MG63 (cell line): ENCODE results near the gene CDC5L. TPM values are rescaled to one million over a fixed set of nuclear protein-coding genes. Genes with fewer than 3 reads are reported as not detected.

Experiments
- DNase-seq: peaks from one replicate; pipeline ENCODE4 v3.0.0-alpha.2; 2020
- H3K27me3 ChIP-seq: fragments of 250-450 bp; sonication (Bioruptor Pico); 2 replicates; pipeline ENCODE4 v1.5.1; 2020; ENCODE audit warnings: mild to moderate bottlenecking, moderate library complexity
- H3K36me3 ChIP-seq: fragments of 250-450 bp; sonication (Bioruptor Pico); 2 replicates; pipeline ENCODE4 v1.5.1; 2020; ENCODE audit warnings: mild to moderate bottlenecking, moderate library complexity
- H3K4me3 ChIP-seq: fragments of 250-450 bp; sonication (Bioruptor Pico); 2 replicates; pipeline ENCODE4 v1.5.1; 2020; ENCODE audit warnings: mild to moderate bottlenecking, moderate library complexity
- H3K9me3 ChIP-seq: fragments of 250-450 bp; sonication (Bioruptor Pico); 2 replicates; pipeline ENCODE4 v1.5.1; 2020; ENCODE audit warnings: mild to moderate bottlenecking, moderate library complexity
- total RNA-seq: library from RNA; depleted of rRNA; stranded (reverse); fragments of >200 nt; shearing (Covaris generic); gene quantifications from 2 replicates; pipeline ENCODE4 v1.2.3, GENCODE V29; 2014; ENCODE audit warnings: low replicate concordance; rRNA removed

CDC5L gene
- total RNA-seq, 1 experiment from 2014 or later = 89.6 TPM

- peak; percentile 97 for DNase-seq
- Histone ChIP-seq H3K4me3 (peak overlapping the region; percentile 3), H3K36me3 (no peaks in the 10 kb centered on the region), H3K27me3 (no peaks in the 10 kb centered on the region), H3K9me3 (no peaks in the 10 kb centered on the region; the same call in 1 of the 2 replicates)
Observed at GRCh38 chr6:44489910-44490604, 102.6 kb downstream of the CDC5L start.

GRCh38 chr6:44493132-44493531, 105.6 kb downstream of the CDC5L start:
- no peaks in the 10 kb centered on the region for H3K27me3 ChIP-seq
- no peak overlapping the region for H3K4me3 ChIP-seq
- no peaks in the 10 kb centered on the region for H3K36me3 ChIP-seq
- H3K9me3 ChIP-seq = no peaks in the 10 kb centered on the region
- no peak for DNase-seq

DNA sequence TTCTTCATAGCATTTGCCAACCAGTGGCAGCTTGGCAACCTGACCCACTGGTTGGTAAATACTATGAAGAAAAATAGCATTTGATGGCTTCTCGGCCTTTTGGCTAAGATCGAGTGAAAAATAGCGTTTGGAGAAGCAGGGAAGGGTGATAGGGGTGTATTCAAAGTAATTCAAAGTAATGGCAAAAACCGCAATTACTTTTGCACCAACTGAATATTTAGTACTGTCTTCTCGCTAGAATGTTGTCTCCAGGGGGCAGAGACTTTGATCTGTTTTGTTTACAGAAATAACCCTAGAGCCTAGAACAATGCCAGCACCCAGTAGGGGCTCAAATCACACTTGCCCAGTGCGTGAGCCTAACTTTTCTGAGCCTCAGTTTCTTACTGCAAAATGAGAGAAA, 106.1 kb downstream of the CDC5L start:
- Histone ChIP-seq H3K4me3 (no peak overlapping the region), H3K27me3 (no peaks in the 10 kb centered on the region)
- no peak for DNase-seq

GRCh38 chr6:44494011-44494501, 106.5 kb downstream of the CDC5L start:
- H3K36me3 ChIP-seq = no peaks in the 10 kb centered on the region
- DNase-seq = peak; percentile 79
- no peaks in the 10 kb centered on the region for H3K9me3 ChIP-seq
- H3K4me3 ChIP-seq = no peak overlapping the region
- H3K27me3 ChIP-seq = no peaks in the 10 kb centered on the region

More for the DNA sequence above, 106.1 kb downstream of the CDC5L start:
- no peaks in the 10 kb centered on the region for H3K9me3 ChIP-seq
- no peaks in the 10 kb centered on the region for H3K36me3 ChIP-seq

DNA sequence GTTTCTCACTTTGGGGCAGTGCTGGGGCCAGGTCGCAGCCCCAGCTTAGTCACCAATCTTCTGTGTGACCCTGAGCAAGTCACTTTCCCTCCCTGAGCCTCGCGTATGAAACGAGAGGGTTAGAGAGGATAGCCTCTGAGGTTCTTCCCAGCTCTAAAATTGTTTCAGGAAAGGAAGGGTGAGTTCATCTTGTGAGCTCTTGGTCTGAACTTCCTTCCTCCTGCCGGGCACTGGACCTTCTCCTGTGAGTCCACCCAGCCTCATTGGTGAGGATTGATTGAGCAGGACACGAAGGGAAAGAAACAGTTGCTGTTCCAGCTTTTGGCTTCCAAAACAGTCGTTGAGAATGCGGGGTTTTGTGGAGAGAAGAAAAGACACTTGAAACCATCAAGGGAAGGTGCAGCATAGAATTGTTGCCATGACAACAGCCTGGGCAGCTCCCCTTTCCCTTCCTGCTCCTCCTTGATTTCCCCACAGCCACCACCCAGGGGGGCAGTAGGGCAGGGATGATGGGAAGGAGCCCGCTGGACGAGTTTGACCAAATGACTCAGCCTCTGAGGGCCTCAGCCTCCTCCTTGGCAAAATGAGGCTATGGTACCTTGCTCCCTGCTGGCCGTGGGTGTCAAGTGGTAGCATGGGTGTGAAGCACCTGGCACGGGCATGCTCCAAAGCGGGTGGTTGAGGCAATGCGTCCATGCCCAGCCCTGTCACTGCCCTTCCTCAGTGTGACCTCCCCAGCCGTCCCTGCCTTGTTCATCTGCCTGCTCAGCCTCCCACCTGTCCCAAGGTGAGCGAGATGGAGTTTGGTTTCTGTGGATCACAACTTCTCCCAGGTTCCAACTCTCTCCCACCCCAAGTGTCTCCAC, 107.8 kb downstream of the CDC5L start:
- no peak overlapping the region for H3K4me3 ChIP-seq
- no peaks in the 10 kb centered on the region for H3K9me3 ChIP-seq
- no peaks in the 10 kb centered on the region; the same call in 1 of the 2 replicates for H3K27me3 ChIP-seq
- H3K36me3 ChIP-seq = no peaks in the 10 kb centered on the region
- peak; percentile 43 for DNase-seq

- no peak for DNase-seq
- H3K27me3 ChIP-seq = peaks cover 3% of the 10 kb centered on the region
- H3K36me3 ChIP-seq = no peaks in the 10 kb centered on the region
- peaks cover 13% of the 10 kb centered on the region for H3K9me3 ChIP-seq
- H3K4me3 ChIP-seq = no peak overlapping the region
Observed at GRCh38 chr6:44496665-44497369, 109.3 kb downstream of the CDC5L start.

- Histone ChIP-seq H3K36me3 (no peaks in the 10 kb centered on the region), H3K4me3 (no peak overlapping the region), H3K27me3 (peaks cover 12% of the 10 kb centered on the region), H3K9me3 (peaks cover 15% of the 10 kb centered on the region)
- DNase-seq = no peak
Observed at GRCh38 chr6:44497807-44498206, 110.3 kb downstream of the CDC5L start.

- DNase-seq = no peak
- Histone ChIP-seq H3K4me3 (no peak overlapping the region), H3K36me3 (no peaks in the 10 kb centered on the region), H3K9me3 (peaks cover 15% of the 10 kb centered on the region), H3K27me3 (peaks cover 12% of the 10 kb centered on the region)
Observed at GRCh38 chr6:44498436-44498835, 110.9 kb downstream of the CDC5L start.

DNA sequence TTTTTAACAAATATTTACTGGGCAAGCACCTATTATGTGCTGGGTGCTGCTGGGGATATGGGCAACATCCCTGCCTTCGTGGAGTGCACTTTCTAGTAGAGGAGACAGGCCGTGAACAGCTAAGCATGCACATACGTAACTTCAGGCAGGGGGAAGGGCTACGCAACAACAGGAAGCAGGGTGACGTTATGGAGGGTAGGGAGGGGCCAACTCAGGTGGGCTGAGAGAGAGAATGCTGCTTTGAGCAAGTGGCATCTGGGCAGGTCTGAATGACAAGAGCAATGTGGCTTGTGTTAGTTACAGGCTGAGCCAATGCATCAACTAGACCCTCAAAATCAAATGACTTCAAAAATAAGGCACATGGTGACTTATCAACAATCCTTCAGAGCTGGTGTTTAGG, 112.1 kb downstream of the CDC5L start:
- peaks cover 15% of the 10 kb centered on the region for H3K9me3 ChIP-seq
- peaks cover 12% of the 10 kb centered on the region for H3K27me3 ChIP-seq

More for the DNA sequence above, 112.1 kb downstream of the CDC5L start:
- H3K36me3 ChIP-seq = no peaks in the 10 kb centered on the region
- DNase-seq = no peak
- H3K4me3 ChIP-seq = no peak overlapping the region

Other genes with a start within 250 kb of the CDC5L start
- not detected in 2 replicates for gene CAPN11, start 228.9 kb upstream of the CDC5L start, total RNA-seq
- gene MYMX, start 170.8 kb upstream of the CDC5L start, total RNA-seq = not detected in 2 replicates
- 118 and 130 TPM in 2 replicates for gene SLC29A1, start 164.1 kb upstream of the CDC5L start, total RNA-seq
- 5,432 and 5,573 TPM in 2 replicates for gene HSP90AB1, start 140.6 kb upstream of the CDC5L start, total RNA-seq
- gene SLC35B2, start 130.2 kb upstream of the CDC5L start, total RNA-seq = 386 and 631 TPM in 2 replicates
- gene NFKBIE, start 122.2 kb upstream of the CDC5L start, total RNA-seq = 24.4 and 35.2 TPM in 2 replicates
- gene TMEM151B, start 117.3 kb upstream of the CDC5L start, total RNA-seq = 0.20 TPM in 1 of 2 replicates, not detected in the other
- 52.9 and 92.6 TPM in 2 replicates for gene AARS2, start 74.4 kb upstream of the CDC5L start, total RNA-seq
- not detected in 2 replicates for gene SPATS1, start 45.1 kb upstream of the CDC5L start, total RNA-seq